Measurements from ENCODE around the gene CFAP74. TPM values are rescaled to one million over a fixed set of nuclear protein-coding genes. Genes with fewer than 3 reads are reported as not detected.

CFAP74 gene
- total RNA-seq, 2 donors from 2014 or later, result not detected

DNA sequence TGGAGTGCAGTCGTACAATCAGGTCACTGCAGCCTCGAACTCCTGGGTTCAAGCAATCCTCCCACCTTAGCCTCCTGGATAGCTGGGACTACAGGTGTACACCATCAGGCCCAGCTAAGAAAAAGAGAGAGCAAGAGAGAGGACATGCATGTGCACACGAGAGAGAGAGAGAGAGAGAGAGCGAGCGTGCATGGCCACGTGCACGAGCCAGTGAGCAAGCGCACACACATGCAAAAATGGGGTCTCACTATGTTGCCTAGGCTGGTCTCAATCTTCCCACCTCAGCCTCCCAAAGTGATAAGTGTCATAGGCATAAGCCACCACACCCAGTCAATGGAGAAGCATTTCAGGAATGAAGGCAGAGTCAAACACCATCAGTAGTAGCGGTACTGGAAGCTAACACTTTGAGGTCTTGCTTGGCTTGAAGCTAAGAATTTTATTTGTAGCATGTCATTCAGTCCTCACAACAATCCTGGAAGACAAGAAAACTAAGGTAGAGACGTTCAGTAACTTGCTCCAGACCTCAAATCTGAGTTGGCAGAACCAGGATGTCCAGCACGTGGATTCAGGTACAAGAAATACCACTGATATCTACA is 127.2 kb downstream of the CFAP74 start:
- no peaks in the 10 kb centered on the region for H3K27me3 ChIP-seq
- H3K4me3 ChIP-seq, result no peak overlapping the region
- no peak for TF ChIP-seq CTCF (IDR thresholded peaks at IDR 0.05)
- peaks cover 0 to 87% of the 10 kb centered on the region in 2 donors for H3K4me1 ChIP-seq
- no peak for DNase-seq (ENCODE audit: low spot score)
- no peaks in the 10 kb centered on the region for H3K36me3 ChIP-seq
- H3K9me3 ChIP-seq, result no peaks in the 10 kb centered on the region
- no peak overlapping the region for H3K27ac ChIP-seq

DNA sequence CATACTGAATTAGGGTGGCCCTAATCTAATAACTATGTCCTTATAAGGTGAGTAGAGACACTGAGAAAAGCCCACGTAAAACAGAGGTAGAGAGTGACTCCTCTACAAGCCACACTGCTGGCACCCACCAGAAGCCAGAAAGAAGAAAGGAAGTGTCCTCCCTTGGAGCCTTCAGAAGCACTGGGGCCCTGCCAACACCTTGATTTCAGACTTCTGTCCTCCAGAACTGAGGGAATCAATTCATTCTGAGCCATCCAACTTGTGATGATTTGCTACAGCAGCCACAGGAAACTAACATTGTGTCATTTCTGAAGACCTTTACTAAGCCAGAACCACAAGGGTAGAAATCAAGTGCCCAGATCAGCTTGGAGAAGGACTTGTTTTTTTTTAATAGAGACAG is 127.7 kb downstream of the CFAP74 start:
- Histone ChIP-seq H3K36me3 (no peaks in the 10 kb centered on the region), H3K4me1 (peaks cover 0 to 86% of the 10 kb centered on the region in 2 donors), H3K27ac (no peak overlapping the region), H3K4me3 (no peak overlapping the region), H3K9me3 (no peaks in the 10 kb centered on the region), H3K27me3 (no peaks in the 10 kb centered on the region)
- no peak for TF ChIP-seq CTCF (IDR thresholded peaks at IDR 0.05)
- no peak for DNase-seq (ENCODE audit: low spot score)

GRCh38 chr1:1874901-1875300 is 128.7 kb downstream of the CFAP74 start:
- no peak for DNase-seq (ENCODE audit: low spot score)
- no peaks in the 10 kb centered on the region for H3K36me3 ChIP-seq
- H3K9me3 ChIP-seq, result no peaks in the 10 kb centered on the region
- TF ChIP-seq CTCF (IDR thresholded peaks at IDR 0.05), result no peak
- H3K27me3 ChIP-seq, result no peaks in the 10 kb centered on the region
- H3K27ac ChIP-seq, result no peak overlapping the region
- H3K4me3 ChIP-seq, result no peak overlapping the region
- peaks cover 0 to 79% of the 10 kb centered on the region in 2 donors for H3K4me1 ChIP-seq

DNA sequence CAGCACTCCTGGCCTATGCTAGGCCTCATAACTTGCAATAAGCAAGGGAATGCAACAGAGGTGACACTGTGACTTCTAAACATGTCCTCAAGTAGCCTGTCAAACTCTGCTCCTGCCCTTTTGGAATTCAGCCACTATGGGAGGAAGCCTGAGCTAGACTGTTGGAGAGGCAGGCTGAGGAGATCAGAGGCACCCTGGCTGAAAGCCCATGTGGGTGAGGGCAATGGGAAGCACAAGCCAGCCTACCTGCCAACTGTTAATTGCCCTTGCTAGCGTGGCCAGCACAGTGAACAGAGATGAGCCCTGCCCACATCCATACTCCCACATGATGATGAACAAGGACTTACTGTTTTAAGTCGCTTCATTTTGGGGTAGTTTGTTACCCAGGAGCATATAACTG is 130.4 kb downstream of the CFAP74 start:
- DNase-seq (ENCODE audit: low spot score), result no peak
- Histone ChIP-seq H3K27me3 (no peaks in the 10 kb centered on the region), H3K36me3 (no peaks in the 10 kb centered on the region), H3K4me1 (peaks cover 0 to 85% of the 10 kb centered on the region in 2 donors), H3K9me3 (no peaks in the 10 kb centered on the region), H3K27ac (peak overlapping the region; percentile 50 to 65), H3K4me3 (no peak overlapping the region)
- no peak for TF ChIP-seq CTCF (IDR thresholded peaks at IDR 0.05)

- DNase-seq (ENCODE audit: low spot score), result no peak
- Histone ChIP-seq H3K4me1 (peaks cover 0 to 82% of the 10 kb centered on the region in 2 donors), H3K9me3 (no peaks in the 10 kb centered on the region), H3K36me3 (no peaks in the 10 kb centered on the region), H3K4me3 (no peak overlapping the region), H3K27me3 (no peaks in the 10 kb centered on the region), H3K27ac (peak overlapping the region; percentile 50 to 65)
- TF ChIP-seq CTCF (IDR thresholded peaks at IDR 0.05), result no peak
These were observed 131.1 kb downstream of the CFAP74 start for GRCh38 chr1:1872329-1872994.

Other genes starting within 250 kb of the CFAP74 start
- gene NADK, start 225.3 kb downstream of the CFAP74 start, total RNA-seq, result 10 to 100 TPM; 26.5 to 51.5 TPM
- 10 to 100 TPM; 69.9 to 91.6 TPM for gene GNB1, start 112.7 kb downstream of the CFAP74 start, total RNA-seq
- gene CALML6, start 88.5 kb downstream of the CFAP74 start, total RNA-seq, result not detected
- 1 to 10 TPM in 1 of 2 donors, under 1 TPM in 1; 0.51 to 1.8 TPM for gene TMEM52, start 84.5 kb downstream of the CFAP74 start, total RNA-seq
- gene GABRD, start 15.6 kb upstream of the CFAP74 start, total RNA-seq, result not detected
- gene PRKCZ, start 46.6 kb upstream of the CFAP74 start, total RNA-seq, result 10 to 100 TPM; 15.3 to 16.4 TPM
- gene FAAP20, start 191.0 kb upstream of the CFAP74 start, total RNA-seq, result 10 to 100 TPM; 18.5 to 24.3 TPM
- 10 to 100 TPM; 36.7 to 57.2 TPM for gene SKI, start 224.5 kb upstream of the CFAP74 start, total RNA-seq

Data from right atrium auricular region (tissue), 2 donors.